PC-3 (cell line): Measurements from ENCODE around the gene CAMTA1. TPM values are rescaled to one million over a fixed set of nuclear protein-coding genes. Genes with fewer than 3 reads are reported as not detected.

ENCODE experiments used
- ATAC-seq: fragments of 200-7000 bp; cut with Tn5 transposase; 2 replicates; pipeline ENCODE4 v1.9.1; 2020; ENCODE audit warnings: mild to moderate bottlenecking, moderate library complexity
- BruUV-seq: library from RNA; stranded (reverse); fragments of 400-500 nt; replicated peaks from 2 replicates; lab custom pipeline; 2021; lab: Mats Ljungman, UMichigan
- CTCF ChIA-PET: fragments of 300-600 bp; sonication (Branson Sonifier 250); formaldehyde crosslinking; loops from one replicate; lab custom pipeline; 2022; ENCODE audit warnings: antibody characterized with exemption; lab: Charles Lee
- POLR2A ChIA-PET: fragments of 300-600 bp; sonication (Branson Sonifier 250); formaldehyde crosslinking; loops from one replicate; lab custom pipeline; 2022; ENCODE audit warnings: antibody characterized with exemption; ENCODE audit not compliant: unreplicated experiment; lab: Charles Lee
- DNase-seq: peaks from one replicate; pipeline ENCODE4 v3.0.0-alpha.2; 2015
- H2AFZ ChIP-seq: fragments of 300-600 bp; sonication (generic); 2 replicates; pipeline ENCODE4 v1.6.0; 2016; ENCODE audit warnings: antibody characterized with exemption, low read length
- H3F3A ChIP-seq: fragments of 300-600 bp; sonication (generic); one replicate; pipeline ENCODE4 v1.6.0; 2017; ENCODE audit warnings: antibody characterized with exemption, low read length, control low read depth, mild to moderate bottlenecking; ENCODE audit not compliant: unreplicated experiment
- H3K27ac ChIP-seq: fragments of 300-600 bp; sonication (generic); 2 replicates; pipeline ENCODE4 v1.5.1; 2016; ENCODE audit warnings: mild to moderate bottlenecking, low read length
- H3K27me3 ChIP-seq: fragments of 300-600 bp; sonication (generic); 2 replicates; pipeline ENCODE4 v1.6.1; 2016; ENCODE audit warnings: low read length, mixed read lengths
- H3K36me3 ChIP-seq: fragments of 300-600 bp; sonication (generic); 2 replicates; pipeline ENCODE4 v1.6.1; 2016; ENCODE audit warnings: low read depth, mixed run types, low read length, mixed read lengths
- H3K4me1 ChIP-seq: fragments of 300-600 bp; sonication (generic); 2 replicates; pipeline ENCODE4 v1.5.1; 2016; ENCODE audit warnings: low read length; ENCODE audit not compliant: insufficient read depth
- H3K4me2 ChIP-seq: fragments of 300-600 bp; sonication (generic); 2 replicates; pipeline ENCODE4 v1.6.0; 2016; ENCODE audit warnings: low read length
- H3K4me3 ChIP-seq: fragments of 300-600 bp; sonication (generic); 2 replicates; pipeline ENCODE4 v1.5.1; 2016; ENCODE audit warnings: mild to moderate bottlenecking, low read length, mixed read lengths
- H3K79me2 ChIP-seq: fragments of 300-600 bp; sonication (generic); 2 replicates; pipeline ENCODE4 v1.6.1; 2017; ENCODE audit warnings: low read length, mixed read lengths
- H3K9ac ChIP-seq: fragments of 300-600 bp; sonication (generic); 2 replicates; pipeline ENCODE4 v1.6.0; 2016; ENCODE audit warnings: mild to moderate bottlenecking, low read length
- H3K9me2 ChIP-seq: fragments of 300-600 bp; sonication (generic); replicated peaks from 2 replicates; pipeline ENCODE4 v1.6.1; 2016; ENCODE audit warnings: mixed run types, low read length, mixed read lengths
- H3K9me3 ChIP-seq: fragments of 300-600 bp; sonication (generic); 2 replicates; pipeline ENCODE4 v1.6.1; 2016; ENCODE audit warnings: low read length, mixed read lengths
- H4K20me1 ChIP-seq: fragments of 300-600 bp; sonication (generic); 2 replicates; pipeline ENCODE4 v1.6.1; 2016; ENCODE audit warnings: low read length, mixed read lengths
- CTCF ChIP-seq: fragments of 300-600 bp; sonication (generic); conservative IDR thresholded peaks from 2 replicates; pipeline ENCODE4 v1.5.1; 2017; ENCODE audit warnings: antibody characterized with exemption, low read depth, mild to moderate bottlenecking, low read length
- EZH2 ChIP-seq: fragments of 300-600 bp; sonication (generic); IDR thresholded peaks from one replicate; pipeline ENCODE4 v1.6.1; 2017; ENCODE audit warnings: antibody characterized with exemption, mild to moderate bottlenecking, low read length; ENCODE audit not compliant: unreplicated experiment
- EZH2phosphoT487 ChIP-seq: fragments of 300-600 bp; sonication (generic); IDR thresholded peaks from 2 replicates; pipeline ENCODE4 v1.6.1; 2018; ENCODE audit warnings: mild to moderate bottlenecking, antibody characterized with exemption, low read length, borderline replicate concordance
- intact Hi-C: fragments of 100-400 bp; cut with micrococcal nuclease; formaldehyde crosslinking; loops from 2 replicates; pipeline ENCODE4 v1.9.0; 2023
- total RNA-seq: library from RNA; depleted of rRNA; stranded (reverse); fragments of >200 nt; gene quantifications from 2 replicates; pipeline ENCODE4 v1.2.3, GENCODE V29; 2014

CAMTA1 gene
- total RNA-seq, 1 experiment from 2014 or later: 40.8 TPM

GRCh38 chr1:7459914-7460313 lies 674.7 kb downstream of the CAMTA1 start:
- Histone ChIP-seq H4K20me1 (no peaks in the 10 kb centered on the region), H3K4me2 (no peak overlapping the region), H3K36me3 (no peaks in the 10 kb centered on the region), H3K27ac (no peak overlapping the region), H3K79me2 (no peaks in the 10 kb centered on the region), H3K4me1 (no peaks in the 10 kb centered on the region), H3K4me3 (no peak overlapping the region), H3K9me2 (no peaks in the 10 kb centered on the region), H3K9ac (no peak overlapping the region), H3K9me3 (no peaks in the 10 kb centered on the region), H3K27me3 (peaks cover 27% of the 10 kb centered on the region), H2AFZ (no peak overlapping the region), H3F3A (no peaks in the 10 kb centered on the region)
- POLR2A ChIA-PET: no interaction called here
- CTCF ChIA-PET: no interaction called here
- TF ChIP-seq EZH2phosphoT487 (no peak), EZH2 (no peak), CTCF (no peak)
- ATAC-seq: no peak
- no TSS peak for BruUV-seq
- intact Hi-C loops: no loop called here
- no peak for DNase-seq

GRCh38 chr1:7460807-7461206 lies 675.6 kb downstream of the CAMTA1 start:
- POLR2A ChIA-PET: no interaction called here

More at GRCh38 chr1:7460807-7461206, 675.6 kb downstream of the CAMTA1 start:
- intact Hi-C loops: no loop called here
- H3K27me3 ChIP-seq: peaks cover 36% of the 10 kb centered on the region
- H2AFZ ChIP-seq: no peak overlapping the region
- H3K4me1 ChIP-seq: no peaks in the 10 kb centered on the region
- no peak overlapping the region for H3K9ac ChIP-seq
- H4K20me1 ChIP-seq: no peaks in the 10 kb centered on the region
- H3K79me2 ChIP-seq: no peaks in the 10 kb centered on the region
- no peak overlapping the region for H3K4me3 ChIP-seq
- H3K9me3 ChIP-seq: no peaks in the 10 kb centered on the region
- no peak overlapping the region for H3K27ac ChIP-seq
- CTCF ChIA-PET: no interaction called here
- H3F3A ChIP-seq: no peaks in the 10 kb centered on the region
- no peak for DNase-seq
- TF ChIP-seq CTCF: no peak; the same call in 1 of the 2 replicates
- no peak for TF ChIP-seq EZH2
- no peak for TF ChIP-seq EZH2phosphoT487
- H3K4me2 ChIP-seq: no peak overlapping the region
- no peaks in the 10 kb centered on the region for H3K9me2 ChIP-seq
- no peaks in the 10 kb centered on the region for H3K36me3 ChIP-seq
- BruUV-seq: no TSS peak
- no peak for ATAC-seq
